Activated CD4-positive, alpha-beta T cell treated with anti-CD3 and anti-CD28 coated beads, Interleukin-2, amount 50 U/mL, for 4 hours (primary cell): ENCODE results near the gene MRGPRG.

Experiments used
- DNase-seq, 2 experiments: peaks; one replicate each; pipeline ENCODE4 v3.0.0-alpha.2; 2020

The MRGPRG gene

GRCh38 chr11:3225826-3226750 lies 7.5 kb upstream of the MRGPRG start:
- no peak for DNase-seq

- DNase-seq, result no peak
These were observed 6.6 kb upstream of the MRGPRG start for GRCh38 chr11:3225159-3225758.

GRCh38 chr11:3224401-3225057 lies 5.9 kb upstream of the MRGPRG start:
- no peak for DNase-seq

- DNase-seq, result no peak
These were observed 5.3 kb upstream of the MRGPRG start for GRCh38 chr11:3223932-3224381.

GRCh38 chr11:3222941-3223915 lies 4.6 kb upstream of the MRGPRG start:
- DNase-seq, result no peak

- DNase-seq, result no peak
These were observed 3.6 kb upstream of the MRGPRG start for GRCh38 chr11:3222003-3222855.

GRCh38 chr11:3221408-3222002 lies 2.9 kb upstream of the MRGPRG start:
- no peak for DNase-seq

GRCh38 chr11:3220521-3221407 lies 2.2 kb upstream of the MRGPRG start:
- no peak for DNase-seq

GRCh38 chr11:3220101-3220500 lies 1.5 kb upstream of the MRGPRG start:
- no peak for DNase-seq

GRCh38 chr11:3219281-3219892 lies 774 bp upstream of the MRGPRG start:
- no peak for DNase-seq

- no peak for DNase-seq
These were observed 663 bp downstream of the MRGPRG start for GRCh38 chr11:3217818-3218482.

- no peak for DNase-seq
These were observed 2.5 kb downstream of the MRGPRG start for GRCh38 chr11:3216027-3216525.

GRCh38 chr11:3215346-3216026 lies 3.1 kb downstream of the MRGPRG start:
- no peak for DNase-seq

- no peak for DNase-seq
These were observed 4.3 kb downstream of the MRGPRG start for GRCh38 chr11:3214420-3214699.

- DNase-seq, result no peak
These were observed 4.8 kb downstream of the MRGPRG start for GRCh38 chr11:3213659-3214419.

- no peak for DNase-seq
These were observed 10.3 kb downstream of the MRGPRG start for GRCh38 chr11:3208272-3208671.

- DNase-seq, result no peak
These were observed 11.0 kb downstream of the MRGPRG start for GRCh38 chr11:3207526-3208189.
